Measurements from ENCODE around the gene PRRG2.

Gene PRRG2

DNA sequence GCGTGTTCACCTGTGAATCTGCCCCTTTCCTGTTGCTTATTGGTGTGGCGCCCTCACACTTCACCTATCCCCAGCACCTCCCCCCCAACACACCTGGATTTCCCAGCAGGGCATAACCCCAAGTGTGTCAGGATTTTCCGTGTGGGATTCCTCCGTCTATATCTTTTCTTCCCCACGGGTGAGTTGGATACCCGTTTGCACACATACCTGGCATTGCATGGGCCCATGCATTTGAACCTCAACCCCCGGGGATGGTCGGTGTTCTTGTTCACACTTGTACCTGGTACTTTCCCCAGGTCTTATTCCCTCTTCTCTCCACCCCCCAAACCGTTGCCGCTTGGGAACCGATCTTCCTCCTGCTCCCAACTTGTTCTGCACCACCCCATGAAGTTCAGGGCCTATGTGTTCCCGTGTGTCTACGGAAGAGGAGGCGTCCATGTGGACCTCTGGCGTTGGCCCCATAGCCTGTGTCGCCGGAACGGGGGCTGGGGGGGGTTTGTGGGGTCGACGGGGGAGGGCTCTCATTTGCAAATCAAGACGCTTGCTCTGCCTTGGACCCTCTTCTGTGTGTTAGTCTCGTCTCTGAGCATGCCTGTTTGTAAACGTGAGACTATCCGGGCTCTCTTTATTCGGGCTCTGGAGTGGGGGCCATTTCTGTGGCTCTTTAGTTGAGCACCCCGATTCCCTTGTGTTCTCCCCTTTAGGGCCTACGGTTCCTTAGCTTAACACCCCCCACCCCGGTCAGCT, 11.5 kb downstream of the PRRG2 start (continued):
- TF ChIP-seq, protein P1, sequence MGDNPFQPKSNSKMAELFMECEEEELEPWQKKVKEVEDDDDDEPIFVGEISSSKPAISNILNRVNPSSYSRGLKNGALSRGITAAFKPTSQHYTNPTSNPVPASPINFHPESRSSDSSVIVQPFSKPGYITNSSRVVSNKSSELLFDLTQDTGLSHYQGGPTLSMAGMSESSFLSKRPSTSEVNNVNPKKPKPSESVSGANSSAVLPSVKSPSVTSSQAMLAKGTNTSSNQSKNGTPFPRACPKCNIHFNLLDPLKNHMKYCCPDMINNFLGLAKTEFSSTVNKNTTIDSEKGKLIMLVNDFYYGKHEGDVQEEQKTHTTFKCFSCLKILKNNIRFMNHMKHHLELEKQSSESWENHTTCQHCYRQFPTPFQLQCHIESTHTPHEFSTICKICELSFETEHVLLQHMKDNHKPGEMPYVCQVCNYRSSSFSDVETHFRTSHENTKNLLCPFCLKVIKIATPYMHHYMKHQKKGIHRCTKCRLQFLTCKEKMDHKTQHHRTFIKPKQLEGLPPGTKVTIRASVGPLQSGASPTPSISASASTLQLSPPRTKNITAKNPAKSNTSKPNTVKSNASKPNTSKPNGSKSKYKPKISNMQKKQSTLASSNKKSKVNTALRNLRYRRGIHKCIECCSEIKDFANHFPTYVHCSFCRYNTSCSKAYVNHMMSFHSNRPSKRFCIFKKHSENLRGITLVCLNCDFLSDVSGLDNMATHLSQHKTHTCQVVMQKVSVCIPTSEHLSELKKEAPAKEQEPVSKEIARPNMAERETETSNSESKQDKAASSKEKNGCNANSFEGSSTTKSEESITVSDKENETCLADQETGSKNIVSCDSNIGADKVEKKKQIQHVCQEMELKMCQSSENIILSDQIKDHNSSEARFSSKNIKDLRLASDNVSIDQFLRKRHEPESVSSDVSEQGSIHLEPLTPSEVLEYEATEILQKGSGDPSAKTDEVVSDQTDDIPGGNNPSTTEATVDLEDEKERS (tag by site-specific recombination; IDR thresholded peaks at IDR 0.05): no peak
- TF ChIP-seq, protein P2, sequence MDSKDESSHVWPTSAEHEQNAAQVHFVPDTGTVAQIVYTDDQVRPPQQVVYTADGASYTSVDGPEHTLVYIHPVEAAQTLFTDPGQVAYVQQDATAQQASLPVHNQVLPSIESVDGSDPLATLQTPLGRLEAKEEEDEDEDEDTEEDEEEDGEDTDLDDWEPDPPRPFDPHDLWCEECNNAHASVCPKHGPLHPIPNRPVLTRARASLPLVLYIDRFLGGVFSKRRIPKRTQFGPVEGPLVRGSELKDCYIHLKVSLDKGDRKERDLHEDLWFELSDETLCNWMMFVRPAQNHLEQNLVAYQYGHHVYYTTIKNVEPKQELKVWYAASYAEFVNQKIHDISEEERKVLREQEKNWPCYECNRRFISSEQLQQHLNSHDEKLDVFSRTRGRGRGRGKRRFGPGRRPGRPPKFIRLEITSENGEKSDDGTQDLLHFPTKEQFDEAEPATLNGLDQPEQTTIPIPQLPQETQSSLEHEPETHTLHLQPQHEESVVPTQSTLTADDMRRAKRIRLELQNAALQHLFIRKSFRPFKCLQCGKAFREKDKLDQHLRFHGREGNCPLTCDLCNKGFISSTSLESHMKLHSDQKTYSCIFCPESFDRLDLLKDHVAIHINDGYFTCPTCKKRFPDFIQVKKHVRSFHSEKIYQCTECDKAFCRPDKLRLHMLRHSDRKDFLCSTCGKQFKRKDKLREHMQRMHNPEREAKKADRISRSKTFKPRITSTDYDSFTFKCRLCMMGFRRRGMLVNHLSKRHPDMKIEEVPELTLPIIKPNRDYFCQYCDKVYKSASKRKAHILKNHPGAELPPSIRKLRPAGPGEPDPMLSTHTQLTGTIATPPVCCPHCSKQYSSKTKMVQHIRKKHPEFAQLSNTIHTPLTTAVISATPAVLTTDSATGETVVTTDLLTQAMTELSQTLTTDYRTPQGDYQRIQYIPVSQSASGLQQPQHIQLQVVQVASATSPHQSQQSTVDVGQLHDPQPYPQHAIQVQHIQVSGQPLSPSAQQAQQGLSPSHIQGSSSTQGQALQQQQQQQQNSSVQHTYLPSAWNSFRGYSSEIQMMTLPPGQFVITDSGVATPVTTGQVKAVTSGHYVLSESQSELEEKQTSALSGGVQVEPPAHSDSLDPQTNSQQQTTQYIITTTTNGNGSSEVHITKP (tag by site-specific recombination; IDR thresholded peaks at IDR 0.05): no peak
- TF ChIP-seq ZNF768 (tag by site-specific recombination; IDR thresholded peaks at IDR 0.05): no peak
- TF ChIP-seq ZNF211 (tag by site-specific recombination; IDR thresholded peaks at IDR 0.05; ENCODE audit: low read depth): no peak
- TF ChIP-seq ZSCAN30 (tag by site-specific recombination; IDR thresholded peaks at IDR 0.05): no peak
- TF ChIP-seq, protein P3, sequence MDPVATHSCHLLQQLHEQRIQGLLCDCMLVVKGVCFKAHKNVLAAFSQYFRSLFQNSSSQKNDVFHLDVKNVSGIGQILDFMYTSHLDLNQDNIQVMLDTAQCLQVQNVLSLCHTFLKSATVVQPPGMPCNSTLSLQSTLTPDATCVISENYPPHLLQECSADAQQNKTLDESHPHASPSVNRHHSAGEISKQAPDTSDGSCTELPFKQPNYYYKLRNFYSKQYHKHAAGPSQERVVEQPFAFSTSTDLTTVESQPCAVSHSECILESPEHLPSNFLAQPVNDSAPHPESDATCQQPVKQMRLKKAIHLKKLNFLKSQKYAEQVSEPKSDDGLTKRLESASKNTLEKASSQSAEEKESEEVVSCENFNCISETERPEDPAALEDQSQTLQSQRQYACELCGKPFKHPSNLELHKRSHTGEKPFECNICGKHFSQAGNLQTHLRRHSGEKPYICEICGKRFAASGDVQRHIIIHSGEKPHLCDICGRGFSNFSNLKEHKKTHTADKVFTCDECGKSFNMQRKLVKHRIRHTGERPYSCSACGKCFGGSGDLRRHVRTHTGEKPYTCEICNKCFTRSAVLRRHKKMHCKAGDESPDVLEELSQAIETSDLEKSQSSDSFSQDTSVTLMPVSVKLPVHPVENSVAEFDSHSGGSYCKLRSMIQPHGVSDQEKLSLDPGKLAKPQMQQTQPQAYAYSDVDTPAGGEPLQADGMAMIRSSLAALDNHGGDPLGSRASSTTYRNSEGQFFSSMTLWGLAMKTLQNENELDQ (tag by site-specific recombination; IDR thresholded peaks at IDR 0.05; ENCODE audit: low read depth): no peak
- TF ChIP-seq BCL11A (tag by site-specific recombination; IDR thresholded peaks at IDR 0.05; ENCODE audit: low read depth): no peak
- TF ChIP-seq RBAK (tag by site-specific recombination; IDR thresholded peaks at IDR 0.05): no peak
- peak; percentile 28 for TF ChIP-seq SP2 (tag by site-specific recombination; IDR thresholded peaks at IDR 0.05)
- 0 out of 2 replicates have a peak, but pooled peaks have one; percentile 22 for TF ChIP-seq ZNF169 (tag by site-specific recombination; IDR thresholded peaks at IDR 0.05)
- TF ChIP-seq, protein P4, sequence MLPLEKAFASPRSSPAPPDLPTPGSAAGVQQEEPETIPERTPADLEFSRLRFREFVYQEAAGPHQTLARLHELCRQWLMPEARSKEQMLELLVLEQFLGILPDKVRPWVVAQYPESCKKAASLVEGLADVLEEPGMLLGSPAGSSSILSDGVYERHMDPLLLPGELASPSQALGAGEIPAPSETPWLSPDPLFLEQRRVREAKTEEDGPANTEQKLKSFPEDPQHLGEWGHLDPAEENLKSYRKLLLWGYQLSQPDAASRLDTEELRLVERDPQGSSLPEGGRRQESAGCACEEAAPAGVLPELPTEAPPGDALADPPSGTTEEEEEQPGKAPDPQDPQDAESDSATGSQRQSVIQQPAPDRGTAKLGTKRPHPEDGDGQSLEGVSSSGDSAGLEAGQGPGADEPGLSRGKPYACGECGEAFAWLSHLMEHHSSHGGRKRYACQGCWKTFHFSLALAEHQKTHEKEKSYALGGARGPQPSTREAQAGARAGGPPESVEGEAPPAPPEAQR (tag by site-specific recombination; IDR thresholded peaks at IDR 0.05): no peak
- 0 out of 2 replicates have a peak, but pooled peaks have one; percentile 9 for TF ChIP-seq ZNF391 (tag by site-specific recombination; IDR thresholded peaks at IDR 0.05; ENCODE audit: borderline replicate concordance, low read depth)
- TF ChIP-seq ZNF221 (tag by site-specific recombination; IDR thresholded peaks at IDR 0.05; ENCODE audit: borderline replicate concordance): no peak
- 0 out of 2 replicates have a peak, but pooled peaks have one; percentile 5 for TF ChIP-seq ZIC2 (tag by site-specific recombination; IDR thresholded peaks at IDR 0.05)
- peak; percentile 63 for TF ChIP-seq ZNF341 (tag by site-specific recombination; IDR thresholded peaks at IDR 0.05; ENCODE audit: low read depth)
- no peak for TF ChIP-seq KLF8 (tag by site-specific recombination; IDR thresholded peaks at IDR 0.05)
- TF ChIP-seq ZNF623 (tag by site-specific recombination; IDR thresholded peaks at IDR 0.05): no peak
- no peak for TF ChIP-seq ZFP69B (tag by site-specific recombination; IDR thresholded peaks at IDR 0.05)
- TF ChIP-seq, protein P5, sequence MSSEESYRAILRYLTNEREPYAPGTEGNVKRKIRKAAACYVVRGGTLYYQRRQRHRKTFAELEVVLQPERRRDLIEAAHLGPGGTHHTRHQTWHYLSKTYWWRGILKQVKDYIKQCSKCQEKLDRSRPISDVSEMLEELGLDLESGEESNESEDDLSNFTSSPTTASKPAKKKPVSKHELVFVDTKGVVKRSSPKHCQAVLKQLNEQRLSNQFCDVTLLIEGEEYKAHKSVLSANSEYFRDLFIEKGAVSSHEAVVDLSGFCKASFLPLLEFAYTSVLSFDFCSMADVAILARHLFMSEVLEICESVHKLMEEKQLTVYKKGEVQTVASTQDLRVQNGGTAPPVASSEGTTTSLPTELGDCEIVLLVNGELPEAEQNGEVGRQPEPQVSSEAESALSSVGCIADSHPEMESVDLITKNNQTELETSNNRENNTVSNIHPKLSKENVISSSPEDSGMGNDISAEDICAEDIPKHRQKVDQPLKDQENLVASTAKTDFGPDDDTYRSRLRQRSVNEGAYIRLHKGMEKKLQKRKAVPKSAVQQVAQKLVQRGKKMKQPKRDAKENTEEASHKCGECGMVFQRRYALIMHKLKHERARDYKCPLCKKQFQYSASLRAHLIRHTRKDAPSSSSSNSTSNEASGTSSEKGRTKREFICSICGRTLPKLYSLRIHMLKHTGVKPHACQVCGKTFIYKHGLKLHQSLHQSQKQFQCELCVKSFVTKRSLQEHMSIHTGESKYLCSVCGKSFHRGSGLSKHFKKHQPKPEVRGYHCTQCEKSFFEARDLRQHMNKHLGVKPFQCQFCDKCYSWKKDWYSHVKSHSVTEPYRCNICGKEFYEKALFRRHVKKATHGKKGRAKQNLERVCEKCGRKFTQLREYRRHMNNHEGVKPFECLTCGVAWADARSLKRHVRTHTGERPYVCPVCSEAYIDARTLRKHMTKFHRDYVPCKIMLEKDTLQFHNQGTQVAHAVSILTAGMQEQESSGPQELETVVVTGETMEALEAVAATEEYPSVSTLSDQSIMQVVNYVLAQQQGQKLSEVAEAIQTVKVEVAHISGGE (tag by site-specific recombination; conservative IDR thresholded peaks at IDR 0.05; ENCODE audit: low read depth): no peak
- TF ChIP-seq GLI4 (tag by site-specific recombination; IDR thresholded peaks at IDR 0.05): no peak
- TF ChIP-seq ZBTB17 (tag by site-specific recombination; IDR thresholded peaks at IDR 0.05): no peak; the same call in 1 of the 2 replicates
- TF ChIP-seq, protein P6, sequence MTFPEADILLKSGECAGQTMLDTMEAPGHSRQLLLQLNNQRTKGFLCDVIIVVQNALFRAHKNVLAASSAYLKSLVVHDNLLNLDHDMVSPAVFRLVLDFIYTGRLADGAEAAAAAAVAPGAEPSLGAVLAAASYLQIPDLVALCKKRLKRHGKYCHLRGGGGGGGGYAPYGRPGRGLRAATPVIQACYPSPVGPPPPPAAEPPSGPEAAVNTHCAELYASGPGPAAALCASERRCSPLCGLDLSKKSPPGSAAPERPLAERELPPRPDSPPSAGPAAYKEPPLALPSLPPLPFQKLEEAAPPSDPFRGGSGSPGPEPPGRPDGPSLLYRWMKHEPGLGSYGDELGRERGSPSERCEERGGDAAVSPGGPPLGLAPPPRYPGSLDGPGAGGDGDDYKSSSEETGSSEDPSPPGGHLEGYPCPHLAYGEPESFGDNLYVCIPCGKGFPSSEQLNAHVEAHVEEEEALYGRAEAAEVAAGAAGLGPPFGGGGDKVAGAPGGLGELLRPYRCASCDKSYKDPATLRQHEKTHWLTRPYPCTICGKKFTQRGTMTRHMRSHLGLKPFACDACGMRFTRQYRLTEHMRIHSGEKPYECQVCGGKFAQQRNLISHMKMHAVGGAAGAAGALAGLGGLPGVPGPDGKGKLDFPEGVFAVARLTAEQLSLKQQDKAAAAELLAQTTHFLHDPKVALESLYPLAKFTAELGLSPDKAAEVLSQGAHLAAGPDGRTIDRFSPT (tag by site-specific recombination; IDR thresholded peaks at IDR 0.05): no peak
- peak; percentile 79 for TF ChIP-seq ZNF600 (tag by site-specific recombination; IDR thresholded peaks at IDR 0.05)

Measured in HEK293 (cell line).